Psoas muscle (tissue), 8 donors: ENCODE measurements around the gene GDF15. TPM values are rescaled to one million over a fixed set of nuclear protein-coding genes. Genes with fewer than 3 reads are reported as not detected.

Source experiments
- ATAC-seq, 4 donors: fragments of 200-7000 bp; cut with Tn5 transposase; one replicate each; pipeline ENCODE4 v1.9.1; 2020; ENCODE audit warnings: moderate library complexity in 3 of 4, mild to moderate bottlenecking in 2 of 4
- DNase-seq, 2 donors: peaks; one replicate each; pipeline ENCODE4 v3.0.0-alpha.2; 2020
- H3K27ac ChIP-seq: fragments of 200-600 bp; one replicate; pipeline ENCODE4 v1.8.0; 2022
- H3K27me3 ChIP-seq, 3 donors: fragments of 200-600 bp in 1 of 3; one replicate each; pipeline versions ENCODE4 v1.6.1 to v1.8.0; 2013 to 2022; ENCODE audit warnings: low read length in 2 of 3, mild to moderate bottlenecking in 2 of 3, moderate library complexity in 1 of 3; ENCODE audit not compliant: insufficient read depth in 3 of 3
- H3K36me3 ChIP-seq, 2 donors: fragments of 200-600 bp in 1 of 2; one replicate each; pipeline versions ENCODE4 v1.6.1 to v1.8.0; 2013 to 2022; ENCODE audit warnings: low read depth in 1 of 2, mild to moderate bottlenecking in 1 of 2, moderate library complexity in 1 of 2; ENCODE audit not compliant: insufficient read depth in 1 of 2
- H3K4me1 ChIP-seq: fragments of 200-600 bp; one replicate; pipeline ENCODE4 v1.8.0; 2022
- H3K4me3 ChIP-seq: fragments of 200-600 bp; one replicate; pipeline ENCODE4 v1.8.0; 2022; ENCODE audit warnings: mild to moderate bottlenecking
- H3K9me3 ChIP-seq: fragments of 200-600 bp; one replicate; pipeline ENCODE4 v1.8.0; 2022
- CTCF ChIP-seq: fragments of 200-600 bp; IDR thresholded peaks from one replicate; pipeline ENCODE4 v1.8.0; 2022; ENCODE audit warnings: antibody characterized with exemption
- WGBS, 3 donors: extraction: QIAGEN DNeasy Blood & Tissue Kit; methylation state at CpG; one replicate each; pipeline versions ENCODE4 v1.1.6 to v1.1.7; 2013; 5-methylcytosine and 5-hydroxymethylcytosine counted together
- intact Hi-C, 2 donors: fragments of 100-400 bp; cut with DNase I; formaldehyde crosslinking; loops; one replicate each; pipeline versions ENCODE4 v1.11.0 to v1.14.2; 2022
- polyA plus RNA-seq, 3 donors: library from polyadenylated mRNA; stranded (reverse); fragments of 200-250 nt; gene quantifications; one replicate each; pipeline ENCODE4 v1.2.3, GENCODE V29; 2013
- total RNA-seq, 4 donors: library from RNA; stranded (reverse); fragmentation: NEBNext Ultra II Directional in 2 of 4; extraction: Animal tissue kit (Norgen Biotek cat#: 25700) in 2 of 4; gene quantifications; one replicate each; pipeline versions ENCODE4 v1.2.1 to v1.2.4, GENCODE V29; 2021 to 2023
- donor health status: healthy with polysubstance abuse.
- donor health status: DM: no; HTN: no; CAD: no; lungs with moderate emphysema.
- donor health status: Bipolar disorder and iron deficiency.
- donor health status: healthy.
- donor health status: DM: yes; HTN: yes; CAD: no.
- donor health status: DM: no; HTN: no; CAD: no.
- donor health status: DM: no; HTN: no; CAD: no.
- donor health status: DM: yes; HTN: yes; CAD: no.

GDF15 gene
- total and polyA plus RNA-seq, 7 donors, result 0.27 to 37.1 (median 0.99) TPM

DNA sequence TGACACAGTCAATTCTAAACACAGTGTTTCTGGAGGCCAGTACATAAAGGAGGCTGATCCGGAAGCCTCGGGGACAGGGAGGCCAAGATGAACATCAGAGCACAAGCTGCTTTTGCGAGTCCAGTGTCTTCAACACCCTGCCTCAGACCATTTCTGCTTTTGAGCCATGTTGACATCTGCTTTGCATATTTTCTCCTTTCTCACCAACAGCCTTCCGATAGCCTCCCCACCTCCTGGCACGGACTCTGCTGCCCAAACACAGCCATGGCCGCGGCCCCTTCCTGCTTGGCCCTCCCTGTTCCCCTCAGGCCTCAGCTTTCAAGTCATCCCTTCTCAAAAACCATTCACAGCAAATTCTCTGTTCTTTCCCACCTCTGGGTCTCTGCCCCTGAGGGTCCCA is 7.9 kb downstream of the GDF15 start:
- no peak for DNase-seq
- intact Hi-C loops, result no loop called here
- no peak for TF ChIP-seq CTCF
- Histone ChIP-seq H3K4me1 (peaks cover 8% of the 10 kb centered on the region), H3K27ac (no peak overlapping the region), H3K4me3 (peak overlapping the region; percentile 25), H3K9me3 (no peaks in the 10 kb centered on the region), H3K36me3 (no peaks in the 10 kb centered on the region), H3K27me3 (peaks cover 0 to 2% (median 0%) of the 10 kb centered on the region in 3 donors)
- WGBS, 3 donors, result 58 to 71% (median 68%) methylated on average over 7 of the region's 7 CpGs
- ATAC-seq, result no peak

- Histone ChIP-seq H3K4me1 (peaks cover 8% of the 10 kb centered on the region), H3K27ac (no peak overlapping the region), H3K27me3 (peaks cover 0 to 2% (median 0%) of the 10 kb centered on the region in 3 donors), H3K36me3 (no peaks in the 10 kb centered on the region), H3K9me3 (no peaks in the 10 kb centered on the region), H3K4me3 (peak overlapping the region; percentile 45)
- WGBS, 3 donors, result 26 to 35% (median 29%) methylated on average over 36 to 37 of the region's 37 CpGs
- peak; percentile 68 to 78 (median 75) for ATAC-seq
- DNase-seq, result peak in 1 of 2 donors; percentile 76
- intact Hi-C loops, result no loop called here
- no peak for TF ChIP-seq CTCF
Measured at GRCh38 chr19:18396471-18397241, 10.7 kb downstream of the GDF15 start.

- Histone ChIP-seq H3K27me3 (peaks cover 0 to 2% (median 0%) of the 10 kb centered on the region in 3 donors), H3K36me3 (no peaks in the 10 kb centered on the region), H3K27ac (no peak within 1 kb of the TSS), H3K4me1 (peaks cover 8% of the 10 kb centered on the region), H3K4me3 (peak within 1 kb of the TSS; percentile 45), H3K9me3 (no peaks in the 10 kb centered on the region)
- intact Hi-C loops, result no loop called here
- no peak for TF ChIP-seq CTCF
- ATAC-seq (peak in 3 of 4 donors; percentile 22 to 38 (median 35)), DNase-seq (peak in 1 of 2 donors; percentile 69)
- 48 to 59% (median 55%) methylated on average over 31 to 33 of the region's 33 CpGs for WGBS, 3 donors
Measured at GRCh38 chr19:18397242-18398202, 11.6 kb downstream of the GDF15 start, which contains the start of gene LRRC25. TSS of gene LRRC25 (minus strand) at chr19:18397622. CDS start at chr19:18396963, 659 bp downstream.

DNA sequence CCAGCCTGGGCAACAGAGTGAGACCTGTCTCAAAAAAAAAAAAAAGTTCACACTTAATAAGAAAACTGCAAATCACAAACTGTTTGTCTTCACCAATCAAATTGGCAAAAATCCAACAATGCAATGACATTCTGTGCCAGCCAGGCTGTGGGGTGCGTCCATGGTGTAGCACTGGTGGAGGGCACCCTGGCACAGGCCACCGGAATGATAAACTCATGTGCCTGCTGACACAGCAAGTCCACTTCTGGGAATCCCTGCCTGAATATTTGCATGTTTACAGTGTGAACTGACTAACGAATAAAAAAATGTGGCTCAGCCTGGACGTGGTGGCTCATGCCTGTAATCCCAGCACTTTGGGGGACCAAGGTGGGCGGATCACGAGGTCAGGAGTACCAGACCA is 13.1 kb downstream of the GDF15 start:
- DNase-seq (no peak), ATAC-seq (no peak)
- no peaks in the 10 kb centered on the region for H3K9me3 ChIP-seq
- intact Hi-C loops, result no loop called here
- no peak for TF ChIP-seq CTCF
- peaks cover 8% of the 10 kb centered on the region for H3K4me1 ChIP-seq
- H3K27me3 ChIP-seq, result peaks cover 0 to 2% (median 0%) of the 10 kb centered on the region in 3 donors
- H3K27ac ChIP-seq, result no peak overlapping the region
- WGBS, 3 donors, result 31 to 36% (median 33%) methylated on average over 6 of the region's 6 CpGs
- H3K4me3 ChIP-seq, result no peak overlapping the region
- no peaks in the 10 kb centered on the region for H3K36me3 ChIP-seq
